ENCODE results near the gene SCFD1.
A peak's percentile ranks its signal among the peaks of the same experiment; 100 is the strongest.
"Not testable (repeated sequence)": the region's sequence is repeated elsewhere in the genome, so short reads cannot be mapped to it uniquely, and the experiment has no call there.

SCFD1 gene

GRCh38 chr14:30680036-30680435 lies 57.9 kb downstream of the SCFD1 start:
- ChIA-PET CTCF (interaction anchor here (2.2 kb wide), 1 partner anchor 18 kb away, joined by 9 read pairs; no protein-coding TSS in a partner anchor), POLR2A (no interaction called here)
- no peak for DNase-seq (ENCODE audit: extremely low spot score)

GRCh38 chr14:30680776-30681175 lies 58.7 kb downstream of the SCFD1 start:
- POLR2A ChIA-PET; DNase-seq (ENCODE audit: extremely low spot score): not testable (repeated sequence)
- CTCF ChIA-PET = interaction anchor here (2.1 kb wide), 1 partner anchor 15 kb away, joined by 6 read pairs; no protein-coding TSS in a partner anchor

More at GRCh38 chr14:30680036-30680435, 57.9 kb downstream of the SCFD1 start:
- no peak for TF ChIP-seq CTCF (IDR thresholded peaks at IDR 0.05; ENCODE audit: control extremely low read depth, extremely low read depth, low read depth, missing control alignments)

- DNase-seq (ENCODE audit: extremely low spot score) = no peak
- ChIA-PET POLR2A (no interaction called here), CTCF (interaction anchor here (1.1 to 2.1 kb wide), 4 partner anchors 8 to 25 kb away, joined by 3 to 6 read pairs (median 4); no protein-coding TSS in a partner anchor)
- peak; percentile 19 for TF ChIP-seq CTCF (IDR thresholded peaks at IDR 0.05; ENCODE audit: control extremely low read depth, extremely low read depth, low read depth, missing control alignments)
Observed at GRCh38 chr14:30681752-30682355, 59.7 kb downstream of the SCFD1 start.

- CTCF ChIA-PET; POLR2A ChIA-PET; DNase-seq (ENCODE audit: extremely low spot score): not testable (repeated sequence)
Observed at GRCh38 chr14:30690487-30691355, 68.6 kb downstream of the SCFD1 start.

- no peak for DNase-seq (ENCODE audit: extremely low spot score)
- CTCF ChIA-PET = interaction anchor here (1.0 kb wide), 1 partner anchor 35 kb away, joined by 3 read pairs; no protein-coding TSS in a partner anchor
- TF ChIP-seq CTCF (IDR thresholded peaks at IDR 0.05; ENCODE audit: control extremely low read depth, extremely low read depth, low read depth, missing control alignments) = no peak
- POLR2A ChIA-PET = no interaction called here
Observed at GRCh38 chr14:30691751-30692398, 69.8 kb downstream of the SCFD1 start.

GRCh38 chr14:30692669-30693068 lies 70.5 kb downstream of the SCFD1 start:
- no peak for DNase-seq (ENCODE audit: extremely low spot score)
- no peak for TF ChIP-seq CTCF (IDR thresholded peaks at IDR 0.05; ENCODE audit: control extremely low read depth, extremely low read depth, low read depth, missing control alignments)
- ChIA-PET POLR2A (no interaction called here), CTCF (interaction anchor here (1.0 kb wide), 1 partner anchor 36 kb away, joined by 3 read pairs; no protein-coding TSS in a partner anchor)

- ChIA-PET POLR2A (no interaction called here), CTCF (interaction anchor here (1.3 to 3.1 kb wide), 5 partner anchors 11 to 37 kb away, joined by 3 to 9 read pairs (median 4); no protein-coding TSS in a partner anchor)
- TF ChIP-seq CTCF (IDR thresholded peaks at IDR 0.05; ENCODE audit: control extremely low read depth, extremely low read depth, low read depth, missing control alignments) = no peak
- DNase-seq (ENCODE audit: extremely low spot score) = no peak
Observed at GRCh38 chr14:30698463-30698862, 76.3 kb downstream of the SCFD1 start.
